Colon (tissue), 2 donors: ENCODE results near the gene PRR20E.
"Not testable (repeated sequence)": the region's sequence is repeated elsewhere in the genome, so short reads cannot be mapped to it uniquely, and the experiment has no call there.

ENCODE experiments used
- FAIRE-seq: peaks from 2 replicates; lab custom pipeline; 2012; peaks lifted over from hg19 to GRCh38; lab: Jason Lieb, UNC
- donor health status: control.
- donor health status: control.

Gene PRR20E

DNA sequence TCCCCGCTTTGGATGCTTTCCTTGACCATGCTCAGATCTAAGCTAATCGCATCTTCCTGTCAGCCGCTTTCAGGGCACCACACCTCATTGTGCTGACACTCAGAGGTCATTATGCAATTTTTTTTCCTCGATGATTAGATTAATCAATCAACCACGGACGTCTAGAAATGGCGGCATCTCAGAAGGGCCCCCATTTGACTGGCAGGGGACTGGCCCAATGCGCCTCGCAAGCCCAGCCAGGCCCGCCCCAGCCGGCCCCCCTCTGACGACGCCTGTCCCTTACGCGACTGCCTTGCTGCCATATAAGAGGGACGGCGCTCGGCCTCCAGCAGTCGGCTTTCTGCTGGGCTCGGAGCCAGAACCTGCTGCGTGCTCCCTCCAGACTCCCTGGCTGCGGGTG is at the start of gene PRR20E:
Gene PRR20E (plus strand): TSS at position 301 of the 400 bp plus-strand sequence. CDS start 387 bp downstream, outside the sequence.
- FAIRE-seq = not testable (repeated sequence)

DNA sequence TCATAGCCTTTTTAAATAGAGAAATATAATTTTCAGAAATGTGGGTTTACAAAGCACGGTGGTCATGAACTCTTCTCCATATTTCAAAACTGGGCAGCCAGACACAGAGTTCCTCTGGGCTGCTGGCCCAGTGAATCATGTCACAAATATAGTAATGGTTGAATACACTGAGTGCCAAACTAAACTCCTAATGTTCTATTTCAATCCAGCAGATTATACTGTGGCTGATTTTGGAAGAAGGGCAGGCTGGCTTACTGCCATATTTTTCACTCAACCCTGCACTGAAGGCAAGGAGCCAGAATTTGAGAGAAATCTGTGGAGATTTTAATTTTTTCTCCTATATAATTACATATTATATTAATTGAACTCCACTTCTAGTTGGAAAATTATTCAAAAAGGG is 43.3 kb upstream of the PRR20E start:
- no peak for FAIRE-seq

DNA sequence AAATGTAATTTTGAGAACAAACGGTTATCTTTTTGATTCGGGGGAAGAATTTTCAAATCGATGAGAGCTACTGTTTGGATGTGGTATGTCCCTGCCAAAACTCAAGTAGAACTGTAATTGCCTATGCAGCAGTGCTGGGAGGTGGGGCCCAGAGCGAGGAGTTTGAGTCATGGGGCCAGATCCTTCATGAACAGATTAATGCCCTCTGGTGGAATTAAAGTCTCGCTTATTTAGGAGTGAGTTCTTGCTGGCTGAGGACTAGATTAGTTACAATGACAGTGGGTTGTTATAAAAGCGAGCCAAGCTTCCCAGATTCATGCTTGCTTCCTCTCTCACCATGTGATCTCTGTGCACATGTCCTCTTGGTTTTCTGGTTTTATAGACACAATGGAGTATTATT is 38.1 kb upstream of the PRR20E start:
- FAIRE-seq = no peak

DNA sequence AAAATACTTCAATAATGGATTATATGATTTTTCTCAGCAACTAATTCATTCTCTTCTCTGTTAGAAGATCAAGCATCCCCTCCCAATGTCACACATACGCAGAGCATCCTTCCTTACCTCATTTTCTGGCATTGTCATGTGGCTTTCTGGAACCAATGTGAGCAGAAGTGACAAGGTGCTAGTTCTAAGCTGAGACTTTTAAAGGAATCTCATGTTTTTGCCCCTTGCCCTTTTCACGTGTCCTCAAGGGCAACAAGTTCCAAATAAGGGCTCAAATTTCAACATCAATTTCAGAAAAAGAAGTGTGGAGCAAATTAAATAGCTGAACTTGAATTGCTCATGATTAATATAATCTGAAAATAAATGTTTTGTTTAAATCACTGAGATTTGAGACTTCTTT is 30.9 kb upstream of the PRR20E start:
- no peak for FAIRE-seq

DNA sequence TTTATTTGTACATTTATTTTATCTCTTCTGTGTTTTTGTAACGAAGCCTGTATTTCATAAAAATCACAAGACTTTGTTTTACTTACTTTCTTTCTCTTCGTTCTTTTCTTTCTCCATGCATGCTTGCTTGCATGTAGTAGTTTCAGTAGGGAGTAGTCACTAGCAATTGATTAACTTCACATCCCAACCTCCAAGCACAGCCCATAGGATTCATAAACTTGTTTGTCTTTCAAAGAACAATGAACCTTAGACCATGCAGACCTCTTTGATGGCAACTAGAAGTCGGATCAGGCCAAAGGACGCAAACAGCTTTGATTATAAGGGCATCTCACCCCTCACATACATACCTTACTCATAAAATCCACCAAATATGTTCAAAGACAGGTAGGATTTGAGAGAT is 29.4 kb upstream of the PRR20E start:
- FAIRE-seq = no peak

DNA sequence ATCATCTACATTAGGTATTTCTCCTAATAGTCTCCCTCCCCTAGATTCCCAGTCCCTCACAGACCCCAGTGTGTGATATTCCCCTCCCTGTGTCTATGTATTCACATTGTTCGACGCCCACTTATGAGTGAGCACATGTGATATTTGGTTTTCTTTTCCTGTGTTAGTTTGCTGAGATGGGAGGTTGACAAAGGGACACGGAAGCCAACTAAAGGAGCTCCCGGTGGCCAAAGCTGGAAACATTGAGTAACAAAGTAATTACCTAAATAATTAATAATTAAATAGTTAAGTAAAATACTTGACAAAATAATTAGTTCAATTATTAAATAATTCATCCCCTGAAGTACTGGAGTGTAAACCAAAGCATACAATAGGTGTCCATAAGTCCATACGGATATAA is 28.0 kb upstream of the PRR20E start:
- FAIRE-seq = no peak

DNA sequence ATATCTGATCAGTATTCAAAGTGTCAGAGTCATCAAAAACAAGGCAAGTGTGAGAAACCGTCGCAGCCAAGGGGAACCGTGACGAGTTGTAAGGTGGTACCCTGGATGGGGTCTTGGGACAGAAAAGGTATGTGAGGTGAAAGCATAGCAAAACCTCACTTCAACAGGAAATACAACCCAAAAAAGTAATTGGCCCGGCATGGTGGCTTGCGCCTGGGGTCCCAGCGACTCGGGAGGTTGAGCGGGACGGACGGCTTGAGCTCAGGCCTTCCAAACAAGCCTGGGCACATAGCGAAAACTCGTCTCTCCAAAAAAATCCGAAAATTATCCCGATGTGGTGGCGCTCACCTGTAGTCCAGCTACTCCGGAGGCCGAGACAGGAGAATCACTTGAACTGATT is 27.2 kb upstream of the PRR20E start:
- not testable (repeated sequence) for FAIRE-seq

DNA sequence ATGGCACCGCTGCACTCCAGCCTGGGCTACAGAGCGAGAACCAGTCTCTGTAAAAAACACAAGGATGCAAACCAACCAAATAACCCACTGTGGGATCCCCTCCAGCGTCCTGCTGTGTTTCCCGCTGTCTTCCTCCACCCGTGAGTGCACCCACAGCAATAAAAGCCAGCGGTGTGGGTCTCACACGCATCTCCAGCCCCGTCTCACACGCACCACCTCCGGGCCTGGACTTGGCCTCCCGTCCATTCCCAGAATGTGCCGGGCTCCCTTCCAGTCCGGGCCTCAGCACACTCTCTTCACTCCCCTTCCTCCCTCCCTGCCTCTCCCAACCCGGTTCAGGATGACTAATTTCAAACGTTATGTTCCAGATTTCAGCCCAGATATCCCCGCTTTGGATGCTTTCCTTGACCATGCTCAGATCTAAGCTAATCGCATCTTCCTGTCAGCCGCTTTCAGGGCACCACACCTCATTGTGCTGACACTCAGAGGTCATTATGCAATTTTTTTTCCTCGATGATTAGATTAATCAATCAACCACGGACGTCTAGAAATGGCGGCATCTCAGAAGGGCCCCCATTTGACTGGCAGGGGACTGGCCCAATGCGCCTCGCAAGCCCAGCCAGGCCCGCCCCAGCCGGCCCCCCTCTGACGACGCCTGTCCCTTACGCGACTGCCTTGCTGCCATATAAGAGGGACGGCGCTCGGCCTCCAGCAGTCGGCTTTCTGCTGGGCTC is 26.6 kb upstream of the PRR20E start, which contains the start of gene PRR20A:
Gene PRR20A (plus strand): TSS at position 684 of the 734 bp plus-strand sequence. CDS start 387 bp downstream, outside the sequence.
- FAIRE-seq = not testable (repeated sequence)

DNA sequence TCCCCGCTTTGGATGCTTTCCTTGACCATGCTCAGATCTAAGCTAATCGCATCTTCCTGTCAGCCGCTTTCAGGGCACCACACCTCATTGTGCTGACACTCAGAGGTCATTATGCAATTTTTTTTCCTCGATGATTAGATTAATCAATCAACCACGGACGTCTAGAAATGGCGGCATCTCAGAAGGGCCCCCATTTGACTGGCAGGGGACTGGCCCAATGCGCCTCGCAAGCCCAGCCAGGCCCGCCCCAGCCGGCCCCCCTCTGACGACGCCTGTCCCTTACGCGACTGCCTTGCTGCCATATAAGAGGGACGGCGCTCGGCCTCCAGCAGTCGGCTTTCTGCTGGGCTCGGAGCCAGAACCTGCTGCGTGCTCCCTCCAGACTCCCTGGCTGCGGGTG is 19.8 kb upstream of the PRR20E start, which contains the start of gene PRR20B:
Gene PRR20B (plus strand): TSS at position 301 of the 400 bp plus-strand sequence. CDS start 387 bp downstream, outside the sequence.
- not testable (repeated sequence) for FAIRE-seq

DNA sequence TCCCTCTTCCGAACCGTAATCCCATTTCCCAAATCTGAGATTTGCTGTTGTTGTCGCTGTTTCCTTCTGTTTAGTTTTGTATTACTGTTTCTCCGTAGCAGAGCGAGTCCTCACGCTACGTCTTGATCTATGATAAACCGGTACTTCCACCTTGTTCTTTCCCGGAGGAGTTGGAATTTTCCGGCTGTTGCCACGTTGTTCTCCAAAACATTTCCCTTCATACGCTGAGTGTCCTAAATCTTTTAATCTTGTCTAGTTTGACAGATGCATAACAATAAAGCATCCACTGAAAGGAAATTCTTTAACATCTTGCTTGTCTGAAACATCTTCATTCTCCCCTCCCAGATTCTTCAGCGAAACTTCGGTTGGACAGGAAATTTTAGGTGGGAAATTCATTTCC is 18.9 kb upstream of the PRR20E start:
- FAIRE-seq = not testable (repeated sequence)

DNA sequence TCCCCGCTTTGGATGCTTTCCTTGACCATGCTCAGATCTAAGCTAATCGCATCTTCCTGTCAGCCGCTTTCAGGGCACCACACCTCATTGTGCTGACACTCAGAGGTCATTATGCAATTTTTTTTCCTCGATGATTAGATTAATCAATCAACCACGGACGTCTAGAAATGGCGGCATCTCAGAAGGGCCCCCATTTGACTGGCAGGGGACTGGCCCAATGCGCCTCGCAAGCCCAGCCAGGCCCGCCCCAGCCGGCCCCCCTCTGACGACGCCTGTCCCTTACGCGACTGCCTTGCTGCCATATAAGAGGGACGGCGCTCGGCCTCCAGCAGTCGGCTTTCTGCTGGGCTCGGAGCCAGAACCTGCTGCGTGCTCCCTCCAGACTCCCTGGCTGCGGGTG is 13.2 kb upstream of the PRR20E start, which contains the start of gene PRR20C:
Gene PRR20C (plus strand): TSS at position 301 of the 400 bp plus-strand sequence. CDS start 387 bp downstream, outside the sequence.
- FAIRE-seq = not testable (repeated sequence)

DNA sequence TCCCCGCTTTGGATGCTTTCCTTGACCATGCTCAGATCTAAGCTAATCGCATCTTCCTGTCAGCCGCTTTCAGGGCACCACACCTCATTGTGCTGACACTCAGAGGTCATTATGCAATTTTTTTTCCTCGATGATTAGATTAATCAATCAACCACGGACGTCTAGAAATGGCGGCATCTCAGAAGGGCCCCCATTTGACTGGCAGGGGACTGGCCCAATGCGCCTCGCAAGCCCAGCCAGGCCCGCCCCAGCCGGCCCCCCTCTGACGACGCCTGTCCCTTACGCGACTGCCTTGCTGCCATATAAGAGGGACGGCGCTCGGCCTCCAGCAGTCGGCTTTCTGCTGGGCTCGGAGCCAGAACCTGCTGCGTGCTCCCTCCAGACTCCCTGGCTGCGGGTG is 6.7 kb upstream of the PRR20E start, which contains the start of gene PRR20D:
Gene PRR20D (plus strand): TSS at position 301 of the 400 bp plus-strand sequence. CDS start 387 bp downstream, outside the sequence.
- not testable (repeated sequence) for FAIRE-seq

DNA sequence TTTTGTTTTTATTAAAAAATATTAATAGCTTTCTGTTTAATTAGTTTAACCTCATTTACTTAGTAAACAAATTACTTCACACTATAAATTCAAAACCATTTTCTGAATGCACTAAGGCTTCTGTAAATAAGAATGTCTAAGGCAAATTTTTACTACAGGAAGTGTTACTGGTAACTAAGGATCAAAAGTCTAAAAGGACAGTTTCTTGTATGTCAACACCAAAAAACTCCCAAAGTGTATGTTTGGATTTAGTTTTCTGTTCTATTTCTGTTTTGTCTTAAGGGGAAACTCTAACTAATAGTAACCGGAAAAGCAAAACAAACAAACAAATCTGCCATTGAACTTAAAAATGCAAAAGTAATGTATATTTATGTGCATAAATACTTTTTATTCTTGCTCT is 24.7 kb downstream of the PRR20E start:
- FAIRE-seq = no peak

DNA sequence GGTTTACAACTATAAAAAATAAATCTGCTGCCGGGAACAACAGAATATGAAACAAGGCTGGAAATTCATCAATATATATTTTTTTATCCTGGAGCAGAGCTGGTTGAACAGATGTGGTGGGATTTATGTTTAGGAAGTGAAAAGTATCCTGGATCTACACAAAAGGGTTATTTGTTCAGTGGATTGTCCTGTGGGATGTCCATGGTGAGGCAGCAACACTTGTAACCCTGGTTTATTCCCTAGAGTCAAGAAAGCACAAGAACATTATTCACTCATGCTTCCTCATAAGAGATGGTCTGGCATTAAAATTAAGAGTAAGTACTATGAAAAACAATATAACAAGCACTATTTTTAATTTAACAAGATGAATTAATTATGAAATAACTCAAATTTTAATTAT is 46.0 kb downstream of the PRR20E start:
- no peak for FAIRE-seq
